WTC11 (cell line): Measurements from ENCODE around the gene UNC13D. TPM values are rescaled to one million over a fixed set of nuclear protein-coding genes. Genes with fewer than 3 reads are reported as not detected.

Source experiments
- ATAC-seq: fragments of 200-7000 bp; cut with Tn5 transposase; 2 replicates; pipeline ENCODE4 v1.10.0; 2021; ENCODE audit warnings: mild to moderate bottlenecking, moderate library complexity
- CTCF ChIA-PET: fragments of 300-600 bp; sonication (Branson Sonifier 250); formaldehyde crosslinking; loops from one replicate; lab custom pipeline; 2021; ENCODE audit warnings: antibody characterized with exemption; lab: Charles Lee
- POLR2A ChIA-PET: fragments of 350-600 bp; sonication (Branson Sonifier 250); formaldehyde crosslinking; loops from one replicate; lab custom pipeline; 2021; ENCODE audit warnings: antibody characterized with exemption; lab: Charles Lee
- DNase-seq: peaks from one replicate; pipeline ENCODE4 v3.0.0; 2021; ENCODE audit warnings: low spot score
- H3K27ac Mint-ChIP-seq: 2 replicates; pipeline ENCODE4 v1.8.0; 2021; ENCODE audit warnings: mixed read lengths
- H3K27me3 Mint-ChIP-seq: 2 replicates; pipeline ENCODE4 v1.8.0; 2021; ENCODE audit warnings: low read depth, mild to moderate bottlenecking, moderate library complexity, mixed read lengths
- H3K36me3 Mint-ChIP-seq: 2 replicates; pipeline ENCODE4 v1.8.0; 2021; ENCODE audit warnings: mixed read lengths
- H3K4me1 Mint-ChIP-seq: 2 replicates; pipeline ENCODE4 v1.8.0; 2022; ENCODE audit warnings: mixed read lengths
- H3K4me3 Mint-ChIP-seq: 2 replicates; pipeline ENCODE4 v1.8.0; 2021; ENCODE audit warnings: mild to moderate bottlenecking, moderate library complexity, mixed read lengths
- H3K9me3 Mint-ChIP-seq: 2 replicates; pipeline ENCODE4 v1.8.0; 2021; ENCODE audit warnings: mixed read lengths
- CBFB ChIP-seq: sonication (generic); formaldehyde crosslinking; IDR thresholded peaks from 2 replicates; pipeline ENCODE4 v1.8.1; 2022; ENCODE audit warnings: mild to moderate bottlenecking, low read depth, missing genetic modification reagents
- CDX4 ChIP-seq: fragments of 250-450 bp; sonication (Bioruptor Pico); IDR thresholded peaks from 2 replicates; pipeline ENCODE4 v1.9.0; 2021; ENCODE audit warnings: moderate library complexity, mild to moderate bottlenecking, inconsistent platforms, borderline replicate concordance
- CREB1 ChIP-seq: sonication (generic); formaldehyde crosslinking; IDR thresholded peaks from 2 replicates; pipeline ENCODE4 v1.8.0; 2023; ENCODE audit warnings: mild to moderate bottlenecking, missing genetic modification reagents
- GTF2I ChIP-seq: fragments of 250-450 bp; sonication (Bioruptor Pico); conservative IDR thresholded peaks from 2 replicates; pipeline ENCODE4 v1.4.0; 2021; ENCODE audit warnings: mild to moderate bottlenecking
- NFATC4 ChIP-seq: fragments of 250-450 bp; sonication (Bioruptor Pico); IDR thresholded peaks from 2 replicates; pipeline ENCODE4 v1.9.0; 2021; ENCODE audit warnings: mild to moderate bottlenecking
- PREB ChIP-seq: sonication (generic); formaldehyde crosslinking; IDR thresholded peaks from 2 replicates; pipeline ENCODE4 v1.8.1; 2022; ENCODE audit warnings: mild to moderate bottlenecking, missing genetic modification reagents, moderate library complexity, borderline replicate concordance
- SMAD4 ChIP-seq: sonication (generic); formaldehyde crosslinking; IDR thresholded peaks from 2 replicates; pipeline ENCODE4 v1.8.0; 2022; ENCODE audit warnings: mild to moderate bottlenecking, missing genetic modification reagents
- TEAD1 ChIP-seq: sonication (generic); formaldehyde crosslinking; IDR thresholded peaks from 2 replicates; pipeline ENCODE4 v1.8.0; 2022; ENCODE audit warnings: mild to moderate bottlenecking, missing genetic modification reagents
- TEAD4 ChIP-seq: sonication (generic); formaldehyde crosslinking; IDR thresholded peaks from 2 replicates; pipeline ENCODE4 v1.8.0; 2022; ENCODE audit warnings: mild to moderate bottlenecking, missing genetic modification reagents
- ZNF138 ChIP-seq: sonication (generic); formaldehyde crosslinking; conservative IDR thresholded peaks from 2 replicates; pipeline ENCODE4 v1.8.1; 2022; ENCODE audit warnings: mild to moderate bottlenecking, moderate library complexity, missing genetic modification reagents
- ZNF219 ChIP-seq: sonication (generic); formaldehyde crosslinking; IDR thresholded peaks from 2 replicates; pipeline ENCODE4 v1.8.0; 2023; ENCODE audit warnings: missing genetic modification reagents, mild to moderate bottlenecking, borderline replicate concordance
- ZNF416 ChIP-seq: fragments of 250-450 bp; sonication (Bioruptor Pico); IDR thresholded peaks from 2 replicates; pipeline ENCODE4 v1.9.0; 2021; ENCODE audit warnings: mild to moderate bottlenecking, inconsistent platforms
- total RNA-seq: library from RNA; stranded (reverse); gene quantifications from 3 replicates; pipeline ENCODE4 v1.2.3, GENCODE V29; 2021
- TF ChIP-seq, protein P1 (sequence below): fragments of 250-450 bp; sonication (Bioruptor Pico); conservative IDR thresholded peaks from 2 replicates; pipeline ENCODE4 v1.9.0; 2021; ENCODE audit warnings: mild to moderate bottlenecking
- TF ChIP-seq, protein P2 (sequence below): fragments of 200-600 bp; IDR thresholded peaks from 2 replicates; pipeline ENCODE4 v1.8.0; 2022; ENCODE audit warnings: antibody characterized with exemption
- TF ChIP-seq, protein P3 (sequence below): fragments of 250-450 bp; sonication (Bioruptor Pico); IDR thresholded peaks from 2 replicates; pipeline ENCODE4 v1.9.0; 2021; ENCODE audit warnings: mild to moderate bottlenecking, borderline replicate concordance

The UNC13D gene
- total RNA-seq, 1 experiment from 2014 or later: 13.1 TPM

- ATAC-seq (no peak), DNase-seq (no peak)
- peaks cover 49% of the 10 kb centered on the region for H3K36me3 Mint-ChIP-seq
- CTCF ChIA-PET: interaction anchor here (0.5 to 2.7 kb wide), 8 partner anchors 13 to 293 kb away, joined by 3 to 9 read pairs (median 6); partner anchors contain the start of genes GALK1 and SMIM5
- no peak for TF ChIP-seq GTF2I (CRISPR knock-in tag)
- TF ChIP-seq CBFB: no peak
- no peak for TF ChIP-seq TEAD4 (CRISPR knock-in tag)
- TF ChIP-seq PREB (CRISPR knock-in tag): no peak
- no peak for TF ChIP-seq ZNF219 (CRISPR knock-in tag)
- TF ChIP-seq, protein P1, sequence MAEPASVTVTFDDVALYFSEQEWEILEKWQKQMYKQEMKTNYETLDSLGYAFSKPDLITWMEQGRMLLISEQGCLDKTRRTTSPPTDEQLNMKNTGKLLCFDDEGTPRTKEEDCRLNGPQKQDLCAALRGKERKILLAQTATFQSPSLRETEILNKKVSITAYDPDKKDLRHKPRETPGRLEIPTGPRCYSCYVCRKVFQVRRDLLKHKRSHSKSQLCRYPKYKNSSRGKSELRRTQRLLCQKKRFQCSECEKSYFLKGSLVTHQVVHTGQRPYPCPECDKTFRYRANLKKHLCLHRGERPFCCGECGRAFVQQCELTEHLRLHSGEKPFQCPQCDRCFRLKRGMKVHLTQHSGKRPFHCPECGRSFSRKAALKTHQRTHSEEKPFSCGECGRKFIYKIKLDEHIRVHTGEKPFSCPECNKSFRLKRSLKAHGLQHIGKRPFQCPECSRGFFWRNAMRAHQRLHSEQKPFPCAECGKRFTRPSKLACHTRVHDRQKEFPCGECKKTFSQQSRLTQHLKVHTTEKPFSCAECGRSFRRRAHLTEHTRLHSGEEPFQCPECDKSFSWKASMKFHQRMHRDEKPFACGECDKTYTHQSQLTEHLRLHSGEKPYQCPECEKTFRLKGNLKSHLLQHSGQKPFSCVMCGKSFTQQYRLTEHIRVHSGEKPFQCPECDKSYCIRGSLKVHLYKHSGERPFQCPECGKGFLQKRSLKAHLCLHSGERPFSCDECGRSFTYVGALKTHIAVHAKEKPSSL (CRISPR knock-in tag): no peak
- no peak for TF ChIP-seq CREB1 (CRISPR knock-in tag)
- no peak for TF ChIP-seq SMAD4 (CRISPR knock-in tag)
- TF ChIP-seq, protein P2, sequence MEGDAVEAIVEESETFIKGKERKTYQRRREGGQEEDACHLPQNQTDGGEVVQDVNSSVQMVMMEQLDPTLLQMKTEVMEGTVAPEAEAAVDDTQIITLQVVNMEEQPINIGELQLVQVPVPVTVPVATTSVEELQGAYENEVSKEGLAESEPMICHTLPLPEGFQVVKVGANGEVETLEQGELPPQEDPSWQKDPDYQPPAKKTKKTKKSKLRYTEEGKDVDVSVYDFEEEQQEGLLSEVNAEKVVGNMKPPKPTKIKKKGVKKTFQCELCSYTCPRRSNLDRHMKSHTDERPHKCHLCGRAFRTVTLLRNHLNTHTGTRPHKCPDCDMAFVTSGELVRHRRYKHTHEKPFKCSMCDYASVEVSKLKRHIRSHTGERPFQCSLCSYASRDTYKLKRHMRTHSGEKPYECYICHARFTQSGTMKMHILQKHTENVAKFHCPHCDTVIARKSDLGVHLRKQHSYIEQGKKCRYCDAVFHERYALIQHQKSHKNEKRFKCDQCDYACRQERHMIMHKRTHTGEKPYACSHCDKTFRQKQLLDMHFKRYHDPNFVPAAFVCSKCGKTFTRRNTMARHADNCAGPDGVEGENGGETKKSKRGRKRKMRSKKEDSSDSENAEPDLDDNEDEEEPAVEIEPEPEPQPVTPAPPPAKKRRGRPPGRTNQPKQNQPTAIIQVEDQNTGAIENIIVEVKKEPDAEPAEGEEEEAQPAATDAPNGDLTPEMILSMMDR: no peak
- TF ChIP-seq CDX4 (CRISPR knock-in tag): no peak
- no peak for TF ChIP-seq TEAD1 (CRISPR knock-in tag)
- no peak for TF ChIP-seq ZNF416 (CRISPR knock-in tag)
- TF ChIP-seq NFATC4 (CRISPR knock-in tag): no peak
- TF ChIP-seq ZNF138 (CRISPR knock-in tag): no peak
- TF ChIP-seq, protein P3, sequence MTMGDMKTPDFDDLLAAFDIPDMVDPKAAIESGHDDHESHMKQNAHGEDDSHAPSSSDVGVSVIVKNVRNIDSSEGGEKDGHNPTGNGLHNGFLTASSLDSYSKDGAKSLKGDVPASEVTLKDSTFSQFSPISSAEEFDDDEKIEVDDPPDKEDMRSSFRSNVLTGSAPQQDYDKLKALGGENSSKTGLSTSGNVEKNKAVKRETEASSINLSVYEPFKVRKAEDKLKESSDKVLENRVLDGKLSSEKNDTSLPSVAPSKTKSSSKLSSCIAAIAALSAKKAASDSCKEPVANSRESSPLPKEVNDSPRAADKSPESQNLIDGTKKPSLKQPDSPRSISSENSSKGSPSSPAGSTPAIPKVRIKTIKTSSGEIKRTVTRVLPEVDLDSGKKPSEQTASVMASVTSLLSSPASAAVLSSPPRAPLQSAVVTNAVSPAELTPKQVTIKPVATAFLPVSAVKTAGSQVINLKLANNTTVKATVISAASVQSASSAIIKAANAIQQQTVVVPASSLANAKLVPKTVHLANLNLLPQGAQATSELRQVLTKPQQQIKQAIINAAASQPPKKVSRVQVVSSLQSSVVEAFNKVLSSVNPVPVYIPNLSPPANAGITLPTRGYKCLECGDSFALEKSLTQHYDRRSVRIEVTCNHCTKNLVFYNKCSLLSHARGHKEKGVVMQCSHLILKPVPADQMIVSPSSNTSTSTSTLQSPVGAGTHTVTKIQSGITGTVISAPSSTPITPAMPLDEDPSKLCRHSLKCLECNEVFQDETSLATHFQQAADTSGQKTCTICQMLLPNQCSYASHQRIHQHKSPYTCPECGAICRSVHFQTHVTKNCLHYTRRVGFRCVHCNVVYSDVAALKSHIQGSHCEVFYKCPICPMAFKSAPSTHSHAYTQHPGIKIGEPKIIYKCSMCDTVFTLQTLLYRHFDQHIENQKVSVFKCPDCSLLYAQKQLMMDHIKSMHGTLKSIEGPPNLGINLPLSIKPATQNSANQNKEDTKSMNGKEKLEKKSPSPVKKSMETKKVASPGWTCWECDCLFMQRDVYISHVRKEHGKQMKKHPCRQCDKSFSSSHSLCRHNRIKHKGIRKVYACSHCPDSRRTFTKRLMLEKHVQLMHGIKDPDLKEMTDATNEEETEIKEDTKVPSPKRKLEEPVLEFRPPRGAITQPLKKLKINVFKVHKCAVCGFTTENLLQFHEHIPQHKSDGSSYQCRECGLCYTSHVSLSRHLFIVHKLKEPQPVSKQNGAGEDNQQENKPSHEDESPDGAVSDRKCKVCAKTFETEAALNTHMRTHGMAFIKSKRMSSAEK: no peak
- no peak overlapping the region for H3K27ac Mint-ChIP-seq
- H3K9me3 Mint-ChIP-seq: no peaks in the 10 kb centered on the region
- H3K4me3 Mint-ChIP-seq: no peak overlapping the region
- H3K4me1 Mint-ChIP-seq: no peaks in the 10 kb centered on the region
- POLR2A ChIA-PET: interaction anchor here (0.5 to 0.6 kb wide), 5 partner anchors 11 to 669 kb away, joined by 3 to 6 read pairs (median 4); no protein-coding TSS in a partner anchor
- H3K27me3 Mint-ChIP-seq: no peaks in the 10 kb centered on the region
These were observed 48.2 kb downstream of the UNC13D start for GRCh38 chr17:75795820-75796607.
